GM19468 (cell line): ENCODE measurements around the gene TAF4.
"Not testable (repeated sequence)": the region's sequence is repeated elsewhere in the genome, so short reads cannot be mapped to it uniquely, and the experiment has no call there.

ENCODE experiments used
- ATAC-seq: cut with Tn5 transposase; IDR thresholded peaks from one replicate; pipeline ENCODE4 v1.9.1; 2021; ENCODE audit warnings: mild to moderate bottlenecking, moderate library complexity, moderate number of reproducible peaks; ENCODE audit not compliant: unreplicated experiment; ENCODE audit errors: extremely low read depth

TAF4 gene

GRCh38 chr20:62059401-62059800, 6.3 kb downstream of the TAF4 start:
- ATAC-seq = no peak

GRCh38 chr20:62058941-62059340, 6.7 kb downstream of the TAF4 start:
- ATAC-seq = no peak

GRCh38 chr20:62056975-62057374, 8.7 kb downstream of the TAF4 start:
- no peak for ATAC-seq

GRCh38 chr20:62056377-62056776, 9.3 kb downstream of the TAF4 start:
- no peak for ATAC-seq

GRCh38 chr20:62055862-62056115, 9.9 kb downstream of the TAF4 start:
- ATAC-seq = not testable (repeated sequence)

GRCh38 chr20:62055106-62055861, 10.4 kb downstream of the TAF4 start:
- ATAC-seq = no peak

GRCh38 chr20:62054451-62054953, 11.2 kb downstream of the TAF4 start:
- no peak for ATAC-seq

- no peak for ATAC-seq
Measured at GRCh38 chr20:62053465-62054196, 12.1 kb downstream of the TAF4 start.

- ATAC-seq = no peak
Measured at GRCh38 chr20:62052842-62053464, 12.7 kb downstream of the TAF4 start.

- no peak for ATAC-seq
Measured at GRCh38 chr20:62052336-62052841, 13.3 kb downstream of the TAF4 start.

- ATAC-seq = no peak
Measured at GRCh38 chr20:62051546-62052255, 14.0 kb downstream of the TAF4 start.

- no peak for ATAC-seq
Measured at GRCh38 chr20:62051144-62051543, 14.5 kb downstream of the TAF4 start.

- no peak for ATAC-seq
Measured at GRCh38 chr20:62050166-62051120, 15.2 kb downstream of the TAF4 start.

- no peak for ATAC-seq
Measured at GRCh38 chr20:62049342-62050165, 16.1 kb downstream of the TAF4 start.

- ATAC-seq = no peak
Measured at GRCh38 chr20:62048821-62049291, 16.8 kb downstream of the TAF4 start.

GRCh38 chr20:62048346-62048761, 17.3 kb downstream of the TAF4 start:
- ATAC-seq = no peak

GRCh38 chr20:62047666-62048345, 17.9 kb downstream of the TAF4 start:
- ATAC-seq = no peak

- no peak for ATAC-seq
Measured at GRCh38 chr20:62046431-62046830, 19.2 kb downstream of the TAF4 start.
